Right renal pelvis (tissue), 4 donors: ENCODE data around the gene KRTAP19-7. TPM values are rescaled to one million over a fixed set of nuclear protein-coding genes. Genes with fewer than 3 reads are reported as not detected.

Source experiments
- polyA plus RNA-seq, 4 donors: library from polyadenylated mRNA; unstranded; fragments of 120-200 nt; gene quantifications; one replicate each; pipeline ENCODE4 v1.2.1, GENCODE V29; 2013; ENCODE audit not compliant: insufficient read length in 4 of 4

Gene KRTAP19-7
- polyA plus RNA-seq, 4 donors = not detected

Other genes with a start within 250 kb of the KRTAP19-7 start
- gene KRTAP26-1, start 241.0 kb downstream of the KRTAP19-7 start, polyA plus RNA-seq = not detected
- not detected for gene KRTAP27-1, start 223.6 kb downstream of the KRTAP19-7 start, polyA plus RNA-seq
- gene KRTAP23-1, start 212.7 kb downstream of the KRTAP19-7 start, polyA plus RNA-seq = not detected
- not detected for gene KRTAP13-2, start 189.0 kb downstream of the KRTAP19-7 start, polyA plus RNA-seq
- gene KRTAP13-1, start 165.3 kb downstream of the KRTAP19-7 start, polyA plus RNA-seq = not detected
- not detected for gene KRTAP13-3, start 135.4 kb downstream of the KRTAP19-7 start, polyA plus RNA-seq
- not detected for gene KRTAP13-4, start 131.1 kb downstream of the KRTAP19-7 start, polyA plus RNA-seq
- not detected for gene KRTAP15-1, start 121.0 kb downstream of the KRTAP19-7 start, polyA plus RNA-seq
- gene KRTAP19-1, start 80.9 kb downstream of the KRTAP19-7 start, polyA plus RNA-seq = not detected
- gene KRTAP19-2, start 73.9 kb downstream of the KRTAP19-7 start, polyA plus RNA-seq = not detected
- not detected for gene KRTAP19-3, start 69.3 kb downstream of the KRTAP19-7 start, polyA plus RNA-seq
- gene KRTAP19-4, start 64.1 kb downstream of the KRTAP19-7 start, polyA plus RNA-seq = not detected
- gene KRTAP19-5, start 59.2 kb downstream of the KRTAP19-7 start, polyA plus RNA-seq = not detected
- not detected for gene KRTAP19-6, start 19.4 kb downstream of the KRTAP19-7 start, polyA plus RNA-seq
- gene KRTAP22-2, start 29.1 kb upstream of the KRTAP19-7 start, polyA plus RNA-seq = not detected
- gene KRTAP6-3, start 31.1 kb upstream of the KRTAP19-7 start, polyA plus RNA-seq = not detected
- not detected for gene KRTAP6-2, start 37.6 kb upstream of the KRTAP19-7 start, polyA plus RNA-seq
- not detected for gene KRTAP22-1, start 39.8 kb upstream of the KRTAP19-7 start, polyA plus RNA-seq
- gene KRTAP6-1, start 52.6 kb upstream of the KRTAP19-7 start, polyA plus RNA-seq = not detected
- not detected for gene KRTAP20-1, start 55.1 kb upstream of the KRTAP19-7 start, polyA plus RNA-seq
- gene KRTAP20-4, start 59.3 kb upstream of the KRTAP19-7 start, polyA plus RNA-seq = not detected
- not detected for gene KRTAP20-2, start 73.9 kb upstream of the KRTAP19-7 start, polyA plus RNA-seq
- gene KRTAP20-3, start 81.5 kb upstream of the KRTAP19-7 start, polyA plus RNA-seq = not detected
- not detected for gene KRTAP21-3, start 157.5 kb upstream of the KRTAP19-7 start, polyA plus RNA-seq
- gene KRTAP21-2, start 185.9 kb upstream of the KRTAP19-7 start, polyA plus RNA-seq = not detected
- gene KRTAP21-1, start 194.1 kb upstream of the KRTAP19-7 start, polyA plus RNA-seq = not detected